H9 (cell line): ENCODE measurements around the gene UNC119. TPM values are rescaled to one million over a fixed set of nuclear protein-coding genes. Genes with fewer than 3 reads are reported as not detected.
A peak's percentile ranks its signal among the peaks of the same experiment; 100 is the strongest.

Experiments
- DNase-seq: peaks from one replicate; pipeline ENCODE4 v3.0.0-alpha.2; 2017
- H2AFZ ChIP-seq: one replicate; pipeline ENCODE4 v1.6.1; 2013; ENCODE audit warnings: mild to moderate bottlenecking, low read length, control low read depth, moderate library complexity
- H2AK5ac ChIP-seq: 2 replicates; pipeline ENCODE4 v1.6.1; 2013; ENCODE audit warnings: low read length, control low read depth, mixed read lengths; ENCODE audit not compliant: insufficient read length
- H2BK120ac ChIP-seq: one replicate; pipeline ENCODE4 v1.6.1; 2013; ENCODE audit warnings: low read depth, mild to moderate bottlenecking, low read length, control low read depth, inconsistent platforms; ENCODE audit not compliant: poor library complexity, severe bottlenecking
- H2BK12ac ChIP-seq: 2 replicates; pipeline ENCODE4 v1.6.1; 2013; ENCODE audit warnings: low read length, control low read depth, mixed read lengths, low read depth; ENCODE audit not compliant: insufficient read length
- H2BK15ac ChIP-seq: 2 replicates; pipeline ENCODE4 v1.6.1; 2013; ENCODE audit warnings: low read depth, low read length, control low read depth
- H2BK20ac ChIP-seq: one replicate; pipeline ENCODE4 v1.6.1; 2013; ENCODE audit warnings: low read depth, mild to moderate bottlenecking, low read length, control low read depth, inconsistent platforms; ENCODE audit not compliant: poor library complexity, severe bottlenecking
- H2BK5ac ChIP-seq: 2 replicates; pipeline ENCODE4 v1.6.1; 2013; ENCODE audit warnings: low read length, control low read depth, mixed read lengths; ENCODE audit not compliant: insufficient read length
- H3K14ac ChIP-seq: 2 replicates; pipeline ENCODE4 v1.6.1; 2013; ENCODE audit warnings: low read length, control low read depth; ENCODE audit not compliant: insufficient read depth
- H3K18ac ChIP-seq: 2 replicates; pipeline ENCODE4 v1.6.1; 2013; ENCODE audit warnings: low read depth, mild to moderate bottlenecking, mixed read lengths, low read length, control low read depth; ENCODE audit not compliant: insufficient read length
- H3K23ac ChIP-seq: 2 replicates; pipeline ENCODE4 v1.6.1; 2013; ENCODE audit warnings: low read length, control low read depth, mixed read lengths, low read depth; ENCODE audit not compliant: insufficient read length
- H3K23me2 ChIP-seq: 2 replicates; pipeline ENCODE4 v1.6.1; 2013; ENCODE audit warnings: low read depth, mild to moderate bottlenecking, mixed read lengths, low read length, control low read depth; ENCODE audit not compliant: insufficient read length, poor library complexity, severe bottlenecking
- H3K27ac ChIP-seq: 2 replicates; pipeline ENCODE4 v1.5.1; 2013; ENCODE audit warnings: low read length, control low read depth, mixed read lengths, low read depth; ENCODE audit not compliant: insufficient read length
- H3K27me3 ChIP-seq: 2 replicates; pipeline ENCODE4 v1.6.1; 2013; ENCODE audit warnings: low read length, control low read depth, inconsistent platforms; ENCODE audit not compliant: insufficient read depth
- H3K4ac ChIP-seq: 2 replicates; pipeline ENCODE4 v1.6.1; 2013; ENCODE audit warnings: low read depth, mild to moderate bottlenecking, control low read depth, inconsistent platforms, low read length, moderate library complexity
- H3K4me1 ChIP-seq: 2 replicates; pipeline ENCODE4 v1.6.1; 2013; ENCODE audit warnings: low read length, control low read depth, inconsistent platforms; ENCODE audit not compliant: insufficient read depth
- H3K4me2 ChIP-seq: 2 replicates; pipeline ENCODE4 v1.6.1; 2013; ENCODE audit warnings: low read length, control low read depth, mixed read lengths; ENCODE audit not compliant: insufficient read length, insufficient read depth
- H3K56ac ChIP-seq: 2 replicates; pipeline ENCODE4 v1.6.1; 2013; ENCODE audit warnings: low read depth, mild to moderate bottlenecking, mixed read lengths, low read length, control low read depth; ENCODE audit not compliant: insufficient read length
- H3K79me1 ChIP-seq: 2 replicates; pipeline ENCODE4 v1.6.1; 2013; ENCODE audit warnings: low read depth, mild to moderate bottlenecking, moderate library complexity, low read length, control low read depth, inconsistent platforms; ENCODE audit not compliant: insufficient read depth, poor library complexity, severe bottlenecking
- H3K79me2 ChIP-seq: 2 replicates; pipeline ENCODE4 v1.6.1; 2013; ENCODE audit warnings: low read length, control low read depth, inconsistent platforms; ENCODE audit not compliant: insufficient read depth
- H3K9ac ChIP-seq: 2 replicates; pipeline ENCODE4 v1.6.1; 2013; ENCODE audit warnings: low read length, control low read depth, mixed read lengths; ENCODE audit not compliant: insufficient read length; ENCODE audit errors: extremely low read depth
- H3K9me3 ChIP-seq: one replicate; pipeline ENCODE4 v1.6.1; 2013; ENCODE audit warnings: low read depth, low read length, inconsistent platforms; ENCODE audit not compliant: control insufficient read depth
- H3T11ph ChIP-seq: one replicate; pipeline ENCODE4 v1.6.1; 2013; ENCODE audit warnings: mild to moderate bottlenecking, low read length, control low read depth, inconsistent platforms
- H4K20me1 ChIP-seq: one replicate; pipeline ENCODE4 v1.6.1; 2013; ENCODE audit not compliant: control insufficient read depth, insufficient read length, insufficient read depth
- H4K5ac ChIP-seq: 2 replicates; pipeline ENCODE4 v1.6.1; 2013; ENCODE audit warnings: low read depth, mild to moderate bottlenecking, mixed read lengths, low read length, control low read depth; ENCODE audit not compliant: insufficient read length
- H4K8ac ChIP-seq: replicated peaks from 2 replicates; pipeline ENCODE4 v1.6.1; 2013; ENCODE audit warnings: low read length, control low read depth, mixed read lengths, low read depth; ENCODE audit not compliant: insufficient read length
- H4K91ac ChIP-seq: 2 replicates; pipeline ENCODE4 v1.6.1; 2013; ENCODE audit warnings: low read depth, mild to moderate bottlenecking, moderate library complexity, mixed read lengths, low read length, control low read depth; ENCODE audit not compliant: insufficient read length
- H3K27ac Mint-ChIP-seq, 3 experiments: 2 replicates in 2 of 3; 3 replicates in 1 of 3; pipeline ENCODE4 v1.8.0; 2020 to 2021; ENCODE audit warnings: mixed read lengths in 3 of 3, mild to moderate bottlenecking in 1 of 3, moderate library complexity in 1 of 3
- H3K27me3 Mint-ChIP-seq: 2 replicates; pipeline ENCODE4 v1.8.0; 2021; ENCODE audit warnings: low read depth, mild to moderate bottlenecking, moderate library complexity, mixed read lengths
- H3K36me3 Mint-ChIP-seq, 3 experiments: 2 replicates in 2 of 3; 3 replicates in 1 of 3; pipeline ENCODE4 v1.8.0; 2020 to 2021; ENCODE audit warnings: low read depth in 3 of 3, mixed read lengths in 3 of 3; ENCODE audit not compliant: insufficient read depth in 1 of 3
- H3K4me1 Mint-ChIP-seq, 2 experiments: 2 replicates each; pipeline ENCODE4 v1.8.0; 2020; ENCODE audit warnings: mixed read lengths in 2 of 2
- H3K4me3 Mint-ChIP-seq, 2 experiments: 2 replicates in 1 of 2; 3 replicates in 1 of 2; pipeline ENCODE4 v1.8.0; 2020 to 2021; ENCODE audit warnings: mild to moderate bottlenecking in 2 of 2, mixed read lengths in 2 of 2, moderate library complexity in 1 of 2
- H3K9me3 Mint-ChIP-seq, 2 experiments: 2 replicates in 1 of 2; 3 replicates in 1 of 2; pipeline ENCODE4 v1.8.0; 2020; ENCODE audit warnings: mild to moderate bottlenecking in 2 of 2, mixed read lengths in 2 of 2, moderate library complexity in 1 of 2
- WGBS: extraction: QIAGEN DNeasy Blood & Tissue Kit; methylation state at CpG from one replicate; pipeline ENCODE4 v1.1.7; 2013; ENCODE audit warnings: missing lambda C conversion rate, low lambda C conversion rate, mixed read lengths; ENCODE audit not compliant: insufficient read length; ENCODE audit errors: extremely low coverage; 5-methylcytosine and 5-hydroxymethylcytosine counted together
- total RNA-seq: library from RNA; stranded (reverse); gene quantifications from 2 replicates; pipeline ENCODE4 v1.2.1, GENCODE V29; 2021
- TF ChIP-seq, protein P1 (sequence below): fragments of 200-600 bp; sonication (generic); conservative IDR thresholded peaks from 3 replicates; pipeline ENCODE4 v1.8.0; 2021; ENCODE audit warnings: antibody characterized with exemption, mild to moderate bottlenecking

UNC119 gene
- total RNA-seq, 1 experiment from 2014 or later = 36.9 TPM

DNA sequence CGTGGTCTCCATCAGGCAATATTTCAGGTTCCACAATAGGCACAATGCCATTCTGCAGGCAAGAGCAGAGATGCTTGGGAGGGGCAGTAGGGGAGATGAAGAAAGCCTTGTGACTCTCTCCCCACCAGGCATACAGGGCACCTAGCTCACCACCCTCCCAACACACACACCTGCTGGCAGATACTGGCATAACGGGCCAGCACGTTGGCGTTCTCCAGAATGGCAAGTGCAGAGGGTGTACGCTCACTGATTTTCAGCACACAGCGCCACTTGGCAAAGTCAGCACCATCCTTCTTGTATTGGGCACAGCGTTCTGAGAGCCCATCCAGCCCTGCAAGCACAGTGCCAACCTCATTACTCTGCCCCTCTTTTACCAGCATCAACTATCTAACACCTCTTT lies 22.1 kb upstream of the UNC119 start:
- H3K27me3 Mint-ChIP-seq = peaks cover 7% of the 10 kb centered on the region
- H3K23me2 ChIP-seq = peaks cover 11% of the 10 kb centered on the region
- no peak overlapping the region for H3T11ph ChIP-seq
- H3K4me3 Mint-ChIP-seq = peak overlapping the region in 1 of 2 experiments; percentile 21; a peak in 2 of 5 replicates
- H3K9me3 Mint-ChIP-seq = no peaks in the 10 kb centered on the region
- WGBS = no CpG with 5 or more reads among the region's 7 CpGs
- no peak overlapping the region for H3K23ac ChIP-seq
- no peak overlapping the region for H2BK12ac ChIP-seq
- H4K91ac ChIP-seq = no peak overlapping the region
- H3K4me1 Mint-ChIP-seq = peaks cover 24 to 37% of the 10 kb centered on the region in 2 experiments
- H3K9me3 ChIP-seq = no peaks in the 10 kb centered on the region
- peaks cover 2% of the 10 kb centered on the region for H4K20me1 ChIP-seq
- H4K8ac ChIP-seq = no peak overlapping the region
- H3K79me2 ChIP-seq = no peaks in the 10 kb centered on the region
- H3K18ac ChIP-seq = no peak overlapping the region
- no peak overlapping the region for H3K9ac ChIP-seq
- H3K4me2 ChIP-seq = no peak overlapping the region
- H3K14ac ChIP-seq = no peak overlapping the region
- H3K36me3 Mint-ChIP-seq = peaks cover 19 to 45% (median 43%) of the 10 kb centered on the region in 3 experiments; a peak in 6 of 7 replicates
- no peak overlapping the region for H3K56ac ChIP-seq
- no peak for DNase-seq
- H2BK120ac ChIP-seq = no peak overlapping the region
- H3K79me1 ChIP-seq = no peaks in the 10 kb centered on the region
- TF ChIP-seq, protein P1, sequence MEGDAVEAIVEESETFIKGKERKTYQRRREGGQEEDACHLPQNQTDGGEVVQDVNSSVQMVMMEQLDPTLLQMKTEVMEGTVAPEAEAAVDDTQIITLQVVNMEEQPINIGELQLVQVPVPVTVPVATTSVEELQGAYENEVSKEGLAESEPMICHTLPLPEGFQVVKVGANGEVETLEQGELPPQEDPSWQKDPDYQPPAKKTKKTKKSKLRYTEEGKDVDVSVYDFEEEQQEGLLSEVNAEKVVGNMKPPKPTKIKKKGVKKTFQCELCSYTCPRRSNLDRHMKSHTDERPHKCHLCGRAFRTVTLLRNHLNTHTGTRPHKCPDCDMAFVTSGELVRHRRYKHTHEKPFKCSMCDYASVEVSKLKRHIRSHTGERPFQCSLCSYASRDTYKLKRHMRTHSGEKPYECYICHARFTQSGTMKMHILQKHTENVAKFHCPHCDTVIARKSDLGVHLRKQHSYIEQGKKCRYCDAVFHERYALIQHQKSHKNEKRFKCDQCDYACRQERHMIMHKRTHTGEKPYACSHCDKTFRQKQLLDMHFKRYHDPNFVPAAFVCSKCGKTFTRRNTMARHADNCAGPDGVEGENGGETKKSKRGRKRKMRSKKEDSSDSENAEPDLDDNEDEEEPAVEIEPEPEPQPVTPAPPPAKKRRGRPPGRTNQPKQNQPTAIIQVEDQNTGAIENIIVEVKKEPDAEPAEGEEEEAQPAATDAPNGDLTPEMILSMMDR = peak; percentile 22; the same call in 1 of the 3 replicates
- no peak overlapping the region for H2BK15ac ChIP-seq
- no peak overlapping the region for H2AFZ ChIP-seq
- H4K5ac ChIP-seq = no peak overlapping the region
- H2BK5ac ChIP-seq = no peak overlapping the region
- no peak overlapping the region for H3K27ac ChIP-seq
- H3K27ac Mint-ChIP-seq = no peak overlapping the region
- no peak overlapping the region for H2AK5ac ChIP-seq
- no peaks in the 10 kb centered on the region for H3K27me3 ChIP-seq
- H3K4me1 ChIP-seq = no peaks in the 10 kb centered on the region
- H3K4ac ChIP-seq = no peak overlapping the region
- no peak overlapping the region for H2BK20ac ChIP-seq
